ENCODE data around the gene TUFM.
"Not testable (repeated sequence)": the region's sequence is repeated elsewhere in the genome, so short reads cannot be mapped to it uniquely, and the experiment has no call there.

Gene TUFM

DNA sequence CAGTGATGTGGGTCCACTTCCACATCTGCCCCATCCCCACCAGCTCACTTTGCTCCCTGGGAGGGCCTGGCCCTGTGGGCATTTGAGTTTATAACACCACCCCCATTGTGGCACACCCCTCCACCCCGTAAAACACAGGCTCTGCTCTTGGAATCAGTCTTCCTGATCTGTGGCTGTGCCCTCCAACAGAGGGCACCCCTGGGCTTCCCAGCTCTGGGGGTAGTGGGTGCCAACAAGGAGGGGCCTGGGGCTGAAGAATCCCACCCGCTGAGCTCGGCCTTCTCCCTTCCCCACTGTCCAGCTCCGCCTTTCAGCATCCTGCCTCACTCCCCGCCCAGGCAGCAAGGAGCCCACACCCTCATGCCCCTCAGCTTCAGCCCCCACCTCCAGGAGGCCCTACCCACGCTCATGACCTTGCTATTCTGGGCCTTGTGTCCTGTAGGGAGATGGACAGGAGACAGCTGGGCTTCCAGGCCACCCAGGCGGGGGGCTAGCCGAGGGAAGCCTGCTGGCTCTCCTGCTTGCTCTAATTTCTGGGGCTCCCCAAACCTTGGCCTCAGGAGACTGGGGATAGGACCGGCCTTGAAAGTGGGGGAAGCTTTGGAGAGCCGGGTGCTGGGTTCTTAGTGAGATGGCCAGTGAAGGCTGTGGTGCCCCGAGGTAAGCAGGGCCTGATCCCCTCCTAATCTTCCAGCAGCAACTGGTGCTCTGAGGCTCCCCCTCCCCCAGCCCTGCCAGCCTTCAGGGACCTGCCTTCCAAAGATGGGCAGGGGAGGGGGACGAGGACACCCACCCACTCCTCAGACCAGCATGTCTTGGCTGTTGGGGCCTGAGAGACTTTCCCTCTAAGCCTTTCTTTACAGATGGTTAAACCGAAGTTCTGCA, 29.2 kb upstream of the TUFM start:
- DNase-seq, result no peak

DNA sequence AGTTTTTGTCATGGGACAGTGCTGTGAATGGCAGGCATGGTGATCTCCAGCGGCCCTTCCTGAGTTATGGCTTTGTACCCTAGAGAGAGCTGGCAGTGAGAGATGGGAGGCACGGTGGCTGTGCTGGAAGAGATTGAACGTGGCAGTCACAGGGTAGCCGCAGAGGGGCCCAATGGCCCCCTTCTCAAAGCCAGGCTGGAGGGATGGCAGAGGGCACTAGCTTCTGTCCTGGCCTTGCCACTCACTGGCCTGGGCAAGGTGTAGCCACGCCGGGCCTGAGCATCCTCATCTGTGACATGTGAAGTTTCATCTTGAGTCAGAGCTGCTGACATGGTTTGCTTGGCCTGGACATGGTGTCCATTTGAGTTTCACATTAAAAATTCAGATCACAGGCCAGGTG, 28.3 kb upstream of the TUFM start:
- DNase-seq, result no peak

DNA sequence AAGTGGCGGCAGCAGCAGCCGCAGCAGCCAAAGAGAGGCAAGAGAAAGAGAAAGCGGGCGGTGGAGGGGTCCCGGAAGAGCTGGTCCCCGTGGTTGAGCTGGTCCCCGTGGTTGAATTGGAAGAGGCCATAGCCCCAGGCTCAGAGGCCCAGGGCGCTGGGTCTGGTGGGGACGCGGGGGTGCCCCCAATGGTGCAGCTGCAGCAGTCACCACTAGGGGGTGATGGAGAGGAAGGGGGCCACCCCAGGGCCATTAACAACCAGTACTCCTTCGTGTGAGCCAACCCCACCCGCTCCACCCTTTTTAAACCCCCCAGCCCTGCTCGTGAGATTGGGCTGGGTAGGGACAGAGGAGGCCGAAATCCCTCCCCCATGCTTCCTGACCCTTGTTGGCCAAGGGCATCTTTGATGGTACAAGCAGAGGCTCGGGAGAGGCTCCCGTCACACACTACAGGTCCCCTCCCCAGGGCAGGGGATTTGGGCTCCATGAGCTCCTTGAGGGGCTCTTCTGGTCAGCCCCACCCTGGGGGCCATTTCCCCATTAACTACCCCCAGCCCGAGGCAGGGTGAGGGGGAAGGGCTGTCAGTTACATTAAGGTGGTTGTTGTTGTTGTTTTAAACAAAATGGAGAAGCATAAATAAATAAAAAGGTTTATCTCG, 27.5 kb upstream of the TUFM start:
- DNase-seq, result no peak

DNA sequence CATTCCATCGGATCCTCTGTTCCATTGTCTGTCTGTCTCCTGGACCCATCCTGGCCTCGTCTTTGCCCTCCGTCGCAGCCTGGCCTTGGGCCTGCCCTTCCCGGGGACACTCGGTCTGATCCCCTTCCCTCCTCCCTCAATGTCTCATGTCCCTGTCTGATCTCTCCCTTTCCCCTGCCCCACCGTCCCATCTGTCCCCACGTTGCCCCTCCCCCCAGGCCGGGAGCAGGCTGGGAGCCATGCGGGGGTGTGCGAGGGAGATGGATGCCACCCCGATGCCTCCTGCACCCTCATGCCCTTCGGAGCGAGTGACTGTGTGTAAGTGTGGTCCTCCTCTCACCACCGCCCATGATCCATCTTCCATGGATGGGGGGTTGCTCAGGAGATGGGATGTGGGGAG, 26.8 kb upstream of the TUFM start:
- no peak for DNase-seq

DNA sequence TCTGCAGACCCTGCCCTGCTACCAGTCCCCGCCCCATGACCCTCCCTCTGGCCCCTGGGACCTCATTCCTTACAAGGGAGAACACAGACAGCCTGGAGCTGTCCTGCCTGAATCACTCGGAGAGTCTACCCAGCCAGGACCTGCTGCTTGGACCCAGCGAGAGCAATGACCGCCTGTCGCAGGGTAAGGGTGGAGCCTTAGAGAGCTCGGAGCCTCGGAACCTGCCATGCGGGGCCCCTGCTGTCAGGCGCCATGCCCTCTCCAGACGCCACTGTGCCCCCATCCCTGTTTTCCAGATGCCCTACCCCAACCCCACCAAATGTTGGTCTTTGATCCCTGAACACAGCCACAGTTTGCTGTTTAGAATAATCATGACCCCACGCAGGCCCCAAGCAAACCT, 23.1 kb upstream of the TUFM start:
- DNase-seq, result no peak

DNA sequence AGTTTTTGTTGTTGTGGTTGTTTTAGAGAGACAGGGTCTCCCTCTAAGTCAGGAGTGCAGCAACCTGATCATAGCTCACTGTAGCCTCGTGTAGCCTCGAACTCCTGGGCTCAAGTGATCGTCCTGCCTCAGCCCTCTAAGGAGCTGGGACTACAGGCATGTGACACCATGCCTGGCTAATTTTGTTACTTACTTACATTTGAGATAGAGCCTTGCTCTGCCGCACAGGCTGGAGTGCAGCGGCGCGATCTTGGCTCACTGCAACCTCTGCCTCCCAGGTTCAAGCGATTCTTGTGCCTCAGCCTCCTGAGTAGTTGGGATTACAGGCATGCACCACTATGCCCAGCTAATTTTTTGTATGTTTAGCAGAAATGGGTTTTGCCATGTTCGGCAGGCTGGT, 21.5 kb upstream of the TUFM start:
- DNase-seq, result not testable (repeated sequence)

DNA sequence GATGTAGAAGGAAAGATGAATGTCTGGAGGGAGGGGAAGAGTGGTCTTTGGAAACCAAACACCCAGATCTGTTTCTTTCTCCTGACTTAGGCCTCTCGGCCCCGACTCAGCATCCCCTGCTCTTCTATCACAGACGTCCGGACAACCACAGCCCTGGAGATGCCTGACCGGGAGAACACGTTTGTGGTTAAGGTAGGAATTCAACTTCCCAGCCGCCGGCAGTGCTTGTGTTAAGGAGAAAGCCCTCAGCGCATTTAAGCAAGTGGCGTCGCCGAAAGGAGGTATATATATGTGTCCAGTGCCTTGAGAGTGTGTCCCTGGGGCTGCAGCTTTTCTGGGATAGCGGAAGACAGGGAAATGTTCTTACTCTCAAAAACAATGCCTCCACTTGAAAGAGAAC, 21.1 kb upstream of the TUFM start:
- DNase-seq, result no peak

DNA sequence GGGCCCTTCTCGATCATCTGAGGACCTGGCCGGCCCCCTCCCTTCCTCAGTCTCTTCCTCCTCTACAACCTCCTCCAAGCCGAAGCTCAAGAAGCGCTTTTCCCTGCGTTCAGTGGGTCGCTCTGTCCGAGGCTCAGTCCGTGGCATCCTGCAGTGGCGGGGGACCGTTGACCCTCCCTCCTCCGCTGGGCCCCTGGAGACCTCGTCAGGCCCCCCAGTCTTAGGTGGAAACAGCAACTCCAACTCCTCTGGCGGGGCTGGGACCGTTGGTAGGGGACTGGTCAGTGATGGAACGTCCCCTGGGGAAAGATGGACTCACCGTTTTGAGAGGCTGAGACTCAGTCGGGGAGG, 20.3 kb upstream of the TUFM start:
- DNase-seq, result no peak

DNA sequence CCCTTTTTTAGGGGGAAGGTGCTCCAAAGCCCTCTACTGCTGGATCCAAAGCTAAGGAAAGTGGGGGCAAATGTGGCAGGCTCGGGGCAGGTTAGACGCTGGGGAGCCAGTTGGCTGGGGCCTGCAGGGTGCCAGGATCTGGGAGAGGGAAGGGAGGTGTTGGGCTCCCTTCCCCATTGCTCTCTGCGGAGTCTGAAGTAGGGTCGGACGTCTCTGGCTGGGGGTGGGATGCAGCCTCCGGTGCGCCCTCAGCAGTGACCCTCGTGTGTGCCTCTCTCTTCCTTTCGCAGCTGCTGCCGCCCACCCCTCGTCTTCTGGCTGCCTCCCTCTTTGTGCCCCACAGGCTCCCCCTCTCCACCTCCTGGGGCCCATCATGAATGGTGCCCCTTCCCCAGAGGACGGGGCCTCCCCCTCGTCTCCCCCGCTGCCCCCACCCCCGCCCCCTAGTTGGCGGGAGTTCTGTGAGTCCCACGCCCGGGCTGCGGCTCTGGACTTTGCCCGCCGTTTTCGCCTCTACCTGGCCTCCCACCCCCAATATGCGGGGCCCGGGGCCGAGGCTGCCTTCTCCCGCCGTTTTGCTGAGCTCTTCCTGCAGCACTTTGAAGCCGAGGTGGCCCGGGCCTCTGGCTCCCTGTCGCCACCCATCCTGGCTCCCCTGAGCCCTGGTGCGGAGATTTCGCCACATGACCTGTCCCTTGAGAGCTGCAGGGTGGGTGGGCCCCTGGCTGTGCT, 19.7 kb upstream of the TUFM start:
- no peak for DNase-seq

DNA sequence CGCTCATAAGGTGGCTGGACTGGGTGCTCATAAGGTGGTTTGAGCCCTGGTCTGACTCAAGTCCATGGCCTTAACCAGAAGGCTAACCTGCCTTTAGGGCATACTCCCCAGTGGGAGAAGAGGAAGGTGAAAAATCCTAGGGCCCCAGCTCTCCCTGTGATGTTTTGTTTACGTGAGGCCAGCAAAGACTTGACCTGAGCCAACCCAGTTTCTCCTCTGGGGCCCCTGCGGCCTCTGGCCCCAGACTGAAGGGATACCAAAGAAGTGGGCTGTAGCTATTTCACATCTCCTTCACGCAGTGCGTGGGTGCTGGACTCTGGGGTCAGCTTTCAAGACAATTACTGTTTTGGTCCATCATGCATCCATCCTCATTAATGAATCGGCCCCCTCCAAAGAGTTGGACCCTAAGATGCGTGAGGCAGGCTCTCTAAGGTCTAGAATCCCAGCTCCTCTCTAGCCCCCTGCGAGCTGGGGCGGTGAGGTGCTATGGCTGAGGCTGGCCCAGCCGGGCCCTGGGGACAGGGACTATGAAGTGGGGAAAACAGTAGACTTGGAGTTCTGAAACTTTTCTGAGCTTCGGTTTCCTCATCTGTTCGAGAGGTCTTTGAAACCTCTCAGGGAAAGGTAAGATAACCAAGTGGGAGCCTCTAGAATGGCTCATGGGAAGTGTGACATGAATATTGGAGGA, 19.0 kb upstream of the TUFM start:
- DNase-seq, result no peak

DNA sequence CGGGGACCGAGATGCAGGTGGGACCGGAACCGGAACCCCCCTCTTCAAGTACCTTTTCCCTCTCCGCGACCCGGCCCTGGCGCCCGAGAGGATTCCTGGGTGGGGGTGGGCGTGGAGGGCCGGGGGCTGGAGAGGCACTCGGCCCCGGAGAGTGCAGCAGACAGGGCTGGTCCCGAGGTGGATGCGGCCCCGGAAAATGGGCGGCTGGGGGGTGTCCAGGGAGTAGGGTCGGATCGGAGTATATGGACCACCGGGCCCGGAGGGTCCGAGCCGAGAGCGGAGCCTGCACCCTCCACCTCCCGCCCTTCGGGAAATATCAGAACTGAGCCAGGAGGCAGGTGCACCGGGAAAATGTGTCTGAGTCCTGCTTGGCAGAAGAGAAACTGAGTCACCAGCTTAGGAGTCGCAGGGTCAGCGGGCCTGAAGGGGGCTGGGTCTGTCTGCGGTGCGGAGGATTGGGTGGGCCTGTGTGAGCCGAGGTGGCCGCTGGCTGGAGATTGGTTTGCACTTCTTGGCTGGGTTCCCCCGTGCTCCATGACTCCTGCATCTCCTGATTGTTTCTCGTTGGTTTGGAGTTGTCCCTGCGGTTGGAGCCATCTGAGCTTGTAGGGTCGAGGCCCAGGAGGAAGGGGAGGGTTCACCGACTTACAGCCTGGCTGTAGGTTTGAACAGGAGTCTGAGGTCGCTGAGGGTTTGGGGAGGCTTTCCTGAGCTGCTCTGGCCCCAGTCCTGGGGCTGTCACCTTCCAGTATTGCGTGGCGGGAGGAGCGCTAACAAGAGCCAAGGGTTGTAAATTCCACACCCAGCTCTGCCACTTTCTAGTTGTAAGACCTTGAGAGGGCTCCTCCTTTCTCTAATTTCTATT, 18.0 kb upstream of the TUFM start:
- no peak for DNase-seq

DNA sequence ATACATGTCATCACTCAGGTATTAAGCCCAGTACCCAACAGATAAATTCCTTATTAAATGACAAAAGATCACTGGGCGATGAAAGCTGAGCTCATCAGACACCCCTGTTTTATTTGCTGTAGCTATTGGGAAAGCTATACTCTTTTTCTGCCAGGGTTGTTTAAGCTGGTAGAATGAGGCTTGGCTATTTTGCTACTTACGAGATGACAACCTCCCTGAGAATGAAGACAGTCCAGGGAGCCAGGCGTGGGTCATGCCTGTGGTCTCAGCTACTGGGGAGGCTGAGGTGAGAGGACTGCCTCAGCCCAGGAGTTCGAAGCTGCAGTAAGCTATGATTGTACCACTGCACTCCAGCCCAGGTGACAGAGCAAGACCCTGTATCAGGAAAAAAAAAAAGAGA, 13.2 kb upstream of the TUFM start:
- no peak for DNase-seq

DNA sequence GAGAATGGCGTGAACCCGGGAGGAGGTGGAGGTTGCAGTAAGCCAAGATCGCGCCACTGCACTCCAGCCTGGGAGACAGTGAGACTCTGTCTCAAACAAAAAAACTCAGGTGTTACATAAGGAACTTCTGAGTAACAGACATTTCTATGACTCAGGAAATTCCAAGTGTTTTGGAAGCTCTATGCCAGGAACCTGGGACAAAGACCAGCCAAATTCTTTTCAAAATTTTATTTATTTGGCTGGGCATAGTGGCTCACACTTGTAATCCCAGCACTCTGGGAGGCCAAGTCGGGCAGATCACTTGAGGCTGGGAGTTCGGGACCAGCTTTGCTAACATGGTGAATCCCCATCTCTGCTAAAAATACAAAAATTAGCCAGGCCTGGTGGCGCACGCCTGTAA, 12.3 kb upstream of the TUFM start:
- no peak for DNase-seq

DNA sequence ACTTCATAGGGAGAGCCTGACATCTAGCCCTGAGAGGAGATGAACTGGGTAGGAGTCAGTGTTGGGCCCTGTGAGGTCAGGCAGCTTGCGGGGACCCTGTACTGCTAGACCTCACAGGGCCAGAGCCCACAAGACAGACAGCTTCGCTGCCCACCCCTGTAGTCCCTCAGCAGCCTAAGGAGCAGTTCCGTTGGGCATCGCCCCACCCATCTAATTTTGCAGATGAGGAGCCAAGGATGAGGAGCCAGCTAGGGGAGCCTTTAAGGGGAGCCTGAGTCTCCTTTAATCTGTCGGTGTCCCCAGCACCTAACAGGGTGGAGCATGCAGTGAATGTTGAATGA, 755 bp upstream of the TUFM start:
- DNase-seq, result no peak

DNA sequence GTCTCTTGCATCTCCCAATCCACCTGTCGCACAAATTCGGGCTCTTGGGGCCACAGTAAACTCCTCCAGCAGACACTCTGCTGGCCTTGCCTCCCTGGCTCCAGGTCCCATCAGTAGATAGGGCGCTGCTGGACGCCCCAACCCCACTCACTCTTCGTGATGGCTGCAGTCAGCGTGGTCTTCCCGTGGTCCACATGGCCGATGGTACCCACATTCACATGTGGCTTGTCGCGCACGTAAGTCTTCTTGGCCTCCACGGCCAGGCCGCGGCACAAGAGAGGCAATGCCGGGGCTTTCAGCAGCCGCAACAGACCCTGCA, 428 bp downstream of the TUFM start:
- no peak for DNase-seq

DNA sequence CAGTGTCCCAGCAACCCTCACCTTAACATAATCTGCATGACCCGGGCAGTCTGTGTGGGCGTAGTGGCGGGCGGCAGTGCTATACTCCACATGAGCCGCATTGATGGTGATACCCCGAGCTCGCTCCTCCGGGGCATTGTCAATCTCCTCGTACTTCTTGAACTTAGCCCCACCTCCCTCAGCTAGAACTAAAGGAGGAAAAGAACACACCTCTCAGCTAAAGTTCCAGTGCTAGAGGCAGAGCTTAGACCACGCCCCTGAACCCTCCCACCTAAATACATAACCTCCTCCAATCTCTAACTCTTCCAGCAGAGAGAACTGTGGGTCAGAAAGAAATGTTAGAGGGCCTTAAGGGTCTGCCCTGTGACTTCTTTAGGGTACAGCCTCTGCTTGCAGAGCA, 855 bp downstream of the TUFM start:
- no peak for DNase-seq

DNA sequence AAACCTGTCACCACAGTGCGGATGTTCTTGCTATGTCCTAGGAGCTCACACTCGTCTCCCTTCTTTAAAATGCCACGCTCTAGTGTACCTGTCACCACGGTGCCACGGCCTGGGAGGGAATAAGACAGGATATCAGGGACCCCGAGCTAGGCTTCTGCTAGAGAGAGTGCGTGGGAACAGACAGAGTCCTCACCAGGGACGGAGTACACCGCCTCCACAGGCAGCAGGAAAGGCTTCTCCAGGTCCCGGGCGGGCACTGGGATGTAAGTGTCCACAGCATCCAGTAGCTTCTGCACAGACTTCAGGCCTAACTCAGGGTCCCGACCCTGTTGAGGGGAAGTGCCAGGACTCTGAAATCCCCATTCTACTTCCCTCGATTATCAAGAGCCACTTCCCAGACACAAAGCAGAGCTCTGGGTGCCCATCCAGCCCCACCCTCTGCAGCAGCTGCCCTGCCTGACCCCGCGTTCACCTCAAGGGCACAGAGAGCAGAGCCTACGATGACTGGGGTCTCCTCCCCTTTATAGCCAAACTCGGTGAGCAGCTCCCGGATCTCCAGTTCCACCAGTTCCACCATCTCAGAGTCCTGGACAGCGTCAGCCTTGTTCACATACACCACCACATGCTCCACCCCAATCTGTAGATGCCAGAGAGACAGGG, 1.8 kb downstream of the TUFM start:
- DNase-seq, result no peak

DNA sequence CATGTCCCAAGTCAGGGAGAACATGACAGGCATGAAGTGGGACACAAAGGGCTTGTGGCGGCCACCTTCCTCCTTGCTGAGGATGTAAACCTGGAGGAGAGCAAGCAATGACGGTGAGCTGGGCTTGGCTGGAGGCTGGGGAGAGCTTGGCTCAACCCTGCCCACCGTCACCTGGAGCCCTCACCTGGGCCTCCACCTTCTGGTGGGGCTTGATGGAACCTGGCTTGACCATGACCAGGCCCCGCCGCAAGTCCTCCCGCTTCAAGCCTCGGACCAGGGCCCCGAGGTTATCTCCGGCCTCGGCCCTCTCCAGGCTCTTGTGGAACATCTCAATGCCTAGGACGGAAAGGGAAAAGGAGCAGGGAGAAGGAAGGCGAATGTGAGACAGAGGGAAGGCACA, 2.4 kb downstream of the TUFM start:
- DNase-seq, result no peak

DNA sequence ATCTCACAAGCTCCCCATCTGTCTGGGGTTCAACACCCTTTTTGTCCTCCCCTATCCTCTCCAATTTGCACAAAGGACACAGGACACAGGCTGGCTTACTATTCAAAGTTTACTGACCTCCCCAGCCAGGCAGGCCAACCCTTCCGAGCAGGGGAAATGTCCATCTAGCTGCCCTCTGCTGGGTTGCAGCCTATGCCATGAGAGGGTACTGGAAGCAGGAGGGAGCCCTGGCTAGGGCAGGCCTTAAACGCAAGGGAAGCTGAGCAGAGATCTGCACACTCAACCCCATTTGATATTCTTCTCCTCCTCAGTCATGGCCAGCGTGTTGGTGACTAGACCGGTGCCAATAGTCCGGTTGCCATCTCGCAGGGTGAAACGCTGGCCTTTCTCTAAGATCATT, 3.5 kb downstream of the TUFM start:
- DNase-seq, result no peak

DNA sequence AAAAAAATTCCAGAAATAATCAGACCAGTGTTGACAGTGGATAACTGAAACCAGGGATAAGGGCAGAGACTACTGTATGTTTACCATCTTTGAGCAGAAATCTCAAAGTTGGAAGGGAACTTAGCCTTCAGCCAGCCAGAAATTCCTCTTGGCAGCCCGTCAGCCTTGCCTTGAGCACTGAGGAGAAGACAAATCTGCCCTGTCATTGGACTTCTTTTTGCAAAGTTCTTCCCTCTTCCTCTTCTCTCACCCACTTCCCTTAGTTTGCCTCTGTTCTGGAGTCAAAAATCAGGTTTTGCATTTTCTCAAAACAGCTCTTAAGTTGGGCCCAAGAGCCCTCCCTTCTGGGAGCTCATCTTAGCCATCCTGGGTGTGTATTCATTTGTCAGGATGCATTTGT, 6.2 kb downstream of the TUFM start:
- DNase-seq, result no peak

DNA sequence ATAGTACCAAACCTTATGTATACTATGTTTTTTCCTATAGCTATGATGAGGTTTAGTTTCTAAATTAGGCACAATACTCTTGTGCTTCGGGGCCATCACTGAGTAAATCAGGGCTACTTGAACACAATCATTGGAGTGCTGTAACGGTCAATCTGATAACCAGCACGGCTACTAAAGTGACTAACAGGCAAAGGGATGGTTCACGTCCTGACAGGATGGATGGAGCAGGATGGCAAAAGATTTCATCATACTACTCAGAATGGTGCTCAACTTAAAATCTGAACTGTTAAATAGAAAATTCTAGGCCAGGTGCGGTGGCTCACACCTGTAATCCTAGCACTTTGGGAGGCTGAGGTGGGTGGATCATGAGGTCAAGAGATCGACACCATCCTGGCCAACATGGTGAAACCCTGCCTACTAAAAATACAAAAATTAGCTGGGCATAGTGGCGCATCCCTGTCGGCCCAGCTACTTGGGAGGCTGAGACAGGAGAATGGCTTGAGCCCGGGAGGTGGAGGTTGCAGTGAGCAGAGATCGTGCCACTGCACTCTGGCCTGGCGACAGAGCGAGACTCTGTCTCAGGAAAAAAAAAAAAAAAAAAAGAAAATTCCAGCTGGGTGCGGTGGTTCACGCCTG, 7.0 kb downstream of the TUFM start:
- no peak for DNase-seq

DNA sequence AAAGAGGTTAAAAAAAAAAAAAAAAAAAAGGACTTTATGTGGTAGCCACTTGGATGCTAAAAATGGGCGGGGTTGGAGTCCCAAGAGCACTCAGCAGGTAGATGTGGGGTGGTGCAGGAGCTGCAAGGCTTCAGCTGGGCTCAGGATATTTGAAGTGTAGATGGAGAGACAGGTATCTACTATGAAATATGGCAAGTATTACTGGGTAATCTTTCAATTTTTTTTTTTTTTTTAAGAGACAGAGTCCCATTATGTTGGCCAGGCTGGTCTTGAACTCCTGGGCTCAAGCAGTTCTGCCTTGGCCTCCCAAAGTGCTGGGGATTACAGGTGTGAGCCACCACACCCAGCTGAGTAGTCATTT, 7.6 kb downstream of the TUFM start:
- no peak for DNase-seq
